NT2/D1 (cell line): Measurements from ENCODE around the gene C5orf63.

Experiments used
- YY1 ChIP-seq: IDR thresholded peaks from 2 replicates; pipeline ENCODE4 v1.6.1; 2011; ENCODE audit not compliant: insufficient read length, insufficient read depth
- ZNF274 ChIP-seq: IDR thresholded peaks from 2 replicates; pipeline ENCODE4 v1.6.1; 2011; ENCODE audit warnings: mild to moderate bottlenecking, low read depth, low read length

GRCh38 chr5:127008300-127008975 lies 64.9 kb downstream of the C5orf63 start:
- no peak for TF ChIP-seq ZNF274
- no peak for TF ChIP-seq YY1
